ENCODE results near the gene TSC1. TPM values are rescaled to one million over a fixed set of nuclear protein-coding genes. Genes with fewer than 3 reads are reported as not detected.

Gene TSC1
- total RNA-seq, 4 donors from 2014 or later: 48.4 to 206 (median 92.3) TPM

DNA sequence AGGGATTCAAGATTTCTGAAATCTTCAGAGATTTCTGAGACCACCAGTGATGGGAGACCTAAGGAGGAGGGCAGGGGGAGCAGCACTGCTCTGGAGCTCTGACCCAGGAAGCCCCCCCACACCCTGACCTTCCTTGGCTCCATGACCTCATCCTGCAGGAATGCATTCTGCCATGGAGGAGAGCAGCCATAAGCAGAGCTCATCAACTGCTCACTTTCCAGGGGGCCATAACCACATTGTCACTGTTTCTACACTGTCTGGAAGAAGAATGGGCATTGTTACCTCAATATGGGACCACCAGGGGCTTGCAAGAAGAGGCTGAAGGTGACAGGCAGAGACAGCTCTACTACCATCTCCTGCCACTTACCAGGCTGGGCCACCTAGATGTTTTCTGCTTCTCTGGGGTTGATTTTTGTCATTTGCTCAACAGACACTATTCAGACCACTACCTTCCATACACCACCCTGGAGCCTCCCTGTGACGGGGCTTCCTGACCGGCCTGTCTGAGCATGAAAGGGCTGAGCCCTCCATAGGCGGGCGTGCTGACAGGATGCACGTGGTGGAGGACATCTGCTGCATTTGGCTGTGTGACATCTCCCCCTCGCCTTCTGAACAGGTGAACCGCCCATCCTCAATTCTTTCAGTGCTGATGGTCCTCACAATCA lies 2.3 kb upstream of the TSC1 start:
- H3K9me3 ChIP-seq: no peaks in the 10 kb centered on the region

DNA sequence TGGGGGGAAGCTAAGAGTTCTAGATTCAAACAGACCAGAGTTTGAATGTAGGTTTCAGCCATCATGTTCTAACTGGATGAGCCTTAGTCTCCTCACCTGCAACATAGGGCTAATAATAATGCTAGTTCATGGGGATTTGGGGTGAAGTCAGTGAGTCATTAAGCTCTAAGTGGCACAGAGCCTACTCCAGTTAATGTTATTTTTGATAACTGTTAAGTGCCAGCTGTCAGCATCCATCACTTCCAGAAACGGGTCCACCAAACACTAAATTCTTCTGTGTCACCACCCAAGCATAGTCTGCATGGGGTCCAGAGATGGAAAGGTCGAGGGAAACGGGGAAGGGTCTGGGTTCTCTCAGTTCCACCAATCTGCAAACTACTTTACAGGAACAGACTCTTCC lies 1.8 kb upstream of the TSC1 start:
- TF ChIP-seq POLR2A (IDR thresholded peaks at IDR 0.05): no peak
- TF ChIP-seq POLR2AphosphoS5 (IDR thresholded peaks at IDR 0.05): no peak
- no peak for TF ChIP-seq EP300 (IDR thresholded peaks at IDR 0.05; ENCODE audit: low read depth)
- TF ChIP-seq, protein P1, sequence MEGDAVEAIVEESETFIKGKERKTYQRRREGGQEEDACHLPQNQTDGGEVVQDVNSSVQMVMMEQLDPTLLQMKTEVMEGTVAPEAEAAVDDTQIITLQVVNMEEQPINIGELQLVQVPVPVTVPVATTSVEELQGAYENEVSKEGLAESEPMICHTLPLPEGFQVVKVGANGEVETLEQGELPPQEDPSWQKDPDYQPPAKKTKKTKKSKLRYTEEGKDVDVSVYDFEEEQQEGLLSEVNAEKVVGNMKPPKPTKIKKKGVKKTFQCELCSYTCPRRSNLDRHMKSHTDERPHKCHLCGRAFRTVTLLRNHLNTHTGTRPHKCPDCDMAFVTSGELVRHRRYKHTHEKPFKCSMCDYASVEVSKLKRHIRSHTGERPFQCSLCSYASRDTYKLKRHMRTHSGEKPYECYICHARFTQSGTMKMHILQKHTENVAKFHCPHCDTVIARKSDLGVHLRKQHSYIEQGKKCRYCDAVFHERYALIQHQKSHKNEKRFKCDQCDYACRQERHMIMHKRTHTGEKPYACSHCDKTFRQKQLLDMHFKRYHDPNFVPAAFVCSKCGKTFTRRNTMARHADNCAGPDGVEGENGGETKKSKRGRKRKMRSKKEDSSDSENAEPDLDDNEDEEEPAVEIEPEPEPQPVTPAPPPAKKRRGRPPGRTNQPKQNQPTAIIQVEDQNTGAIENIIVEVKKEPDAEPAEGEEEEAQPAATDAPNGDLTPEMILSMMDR (IDR thresholded peaks at IDR 0.05): no peak
- Histone ChIP-seq H3K4me3 (no peak overlapping the region), H3K27me3 (no peaks in the 10 kb centered on the region), H3K36me3 (no peaks in the 10 kb centered on the region), H3K27ac (no peak overlapping the region), H3K4me1 (peaks cover 0 to 27% (median 25%) of the 10 kb centered on the region in 4 donors), H3K9me3 (no peaks in the 10 kb centered on the region)
- no peak for DNase-seq
- 56% methylated on average over 3 of the region's 3 CpGs; no CpG with 5 or more reads in 1 of the 2 donors for WGBS, 2 donors (ENCODE audit: low coverage in 1 of 2)
- intact Hi-C loops (cut with DNase I; ENCODE audit: low total_unique reads) (no loop called here), in situ Hi-C loops (cut with MboI; ENCODE audit: low pct_ligation_motif_present in 1 of 4, low pct_unique_long_range_greater_than_20kb in 1 of 4, low sequenced_read_pairs in 3 of 4) (no loop called here)

More for the DNA sequence above, 2.3 kb upstream of the TSC1 start:
- H3K4me3 ChIP-seq: no peak overlapping the region
- 87% methylated on average over 7 of the region's 7 CpGs; no CpG with 5 or more reads in 1 of the 2 donors for WGBS, 2 donors (ENCODE audit: low coverage in 1 of 2)
- DNase-seq: no peak
- intact Hi-C loops (cut with DNase I; ENCODE audit: low total_unique reads) (no loop called here), in situ Hi-C loops (cut with MboI; ENCODE audit: low pct_ligation_motif_present in 1 of 4, low pct_unique_long_range_greater_than_20kb in 1 of 4, low sequenced_read_pairs in 3 of 4) (no loop called here)
- no peak overlapping the region for H3K27ac ChIP-seq
- H3K36me3 ChIP-seq: no peaks in the 10 kb centered on the region
- peaks cover 0 to 27% (median 25%) of the 10 kb centered on the region in 4 donors for H3K4me1 ChIP-seq
- TF ChIP-seq POLR2AphosphoS5 (IDR thresholded peaks at IDR 0.05) (no peak), EP300 (IDR thresholded peaks at IDR 0.05; ENCODE audit: low read depth) (no peak), POLR2A (IDR thresholded peaks at IDR 0.05) (no peak)
- TF ChIP-seq, protein P1 (IDR thresholded peaks at IDR 0.05): no peak
- no peaks in the 10 kb centered on the region for H3K27me3 ChIP-seq

DNA sequence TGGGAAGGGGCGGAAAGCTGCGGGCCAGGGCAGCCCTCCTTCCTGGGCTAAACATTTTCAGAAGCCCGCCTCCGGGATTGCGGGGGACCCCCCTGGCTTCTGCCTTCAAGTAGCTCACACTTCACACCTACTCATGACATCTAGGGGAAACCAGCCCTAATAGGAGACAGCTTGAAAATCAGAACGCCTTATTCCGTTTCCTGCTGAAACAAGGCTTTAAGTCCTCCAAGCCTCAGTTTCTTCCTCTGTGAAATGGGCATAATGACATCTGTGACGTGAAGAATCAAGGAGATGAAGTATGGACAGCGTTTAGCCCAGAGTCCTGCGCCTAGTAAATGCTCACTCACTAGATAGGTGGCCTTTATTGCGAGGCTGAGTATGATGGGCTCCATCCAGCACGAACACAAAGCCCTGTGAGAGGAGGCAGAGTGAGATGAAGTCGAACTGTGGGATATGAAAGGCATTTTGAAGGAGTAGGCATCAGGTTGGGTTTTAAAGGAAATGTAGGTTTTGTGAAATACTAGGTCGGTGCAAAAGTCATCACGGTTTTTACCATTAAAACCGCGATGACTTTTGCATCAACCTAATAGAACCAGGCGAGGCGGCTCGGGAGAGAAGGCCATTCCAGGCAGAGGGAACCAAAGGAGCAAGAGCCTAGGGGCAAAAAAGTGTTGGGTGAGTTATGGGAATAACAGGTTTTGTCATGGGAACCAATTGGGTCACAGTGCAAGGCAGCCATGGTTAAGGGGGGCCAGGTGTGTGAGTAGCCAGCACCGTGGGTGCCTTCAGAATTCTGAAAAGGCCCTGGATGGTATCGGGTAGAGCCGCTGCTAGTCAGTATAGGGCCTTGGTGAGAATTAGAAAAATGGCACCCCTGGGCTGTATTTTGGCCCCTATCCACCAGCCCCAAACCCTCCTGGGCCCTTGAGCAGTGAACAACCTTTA lies 1.0 kb upstream of the TSC1 start:
- H3K9me3 ChIP-seq: no peaks in the 10 kb centered on the region
- 69 to 90% methylated on average over 11 to 23 of the region's 23 CpGs for WGBS, 2 donors (ENCODE audit: low coverage in 1 of 2)
- DNase-seq: no peak
- in situ Hi-C loops (cut with MboI; ENCODE audit: low pct_ligation_motif_present in 1 of 4, low pct_unique_long_range_greater_than_20kb in 1 of 4, low sequenced_read_pairs in 3 of 4): no loop called here
- intact Hi-C loops (cut with DNase I; ENCODE audit: low total_unique reads): no loop called here
- TF ChIP-seq POLR2AphosphoS5 (IDR thresholded peaks at IDR 0.05): no peak
- no peak for TF ChIP-seq EP300 (IDR thresholded peaks at IDR 0.05; ENCODE audit: low read depth)
- no peak for TF ChIP-seq POLR2A (IDR thresholded peaks at IDR 0.05)
- TF ChIP-seq, protein P1 (IDR thresholded peaks at IDR 0.05): no peak
- no peaks in the 10 kb centered on the region for H3K27me3 ChIP-seq
- peak overlapping the region; percentile 33 to 98 (median 77) for H3K4me3 ChIP-seq
- H3K27ac ChIP-seq: peak overlapping the region; percentile 87 to 95 (median 94)
- H3K36me3 ChIP-seq: no peaks in the 10 kb centered on the region
- H3K4me1 ChIP-seq: peaks cover 0 to 27% (median 25%) of the 10 kb centered on the region in 4 donors

DNA sequence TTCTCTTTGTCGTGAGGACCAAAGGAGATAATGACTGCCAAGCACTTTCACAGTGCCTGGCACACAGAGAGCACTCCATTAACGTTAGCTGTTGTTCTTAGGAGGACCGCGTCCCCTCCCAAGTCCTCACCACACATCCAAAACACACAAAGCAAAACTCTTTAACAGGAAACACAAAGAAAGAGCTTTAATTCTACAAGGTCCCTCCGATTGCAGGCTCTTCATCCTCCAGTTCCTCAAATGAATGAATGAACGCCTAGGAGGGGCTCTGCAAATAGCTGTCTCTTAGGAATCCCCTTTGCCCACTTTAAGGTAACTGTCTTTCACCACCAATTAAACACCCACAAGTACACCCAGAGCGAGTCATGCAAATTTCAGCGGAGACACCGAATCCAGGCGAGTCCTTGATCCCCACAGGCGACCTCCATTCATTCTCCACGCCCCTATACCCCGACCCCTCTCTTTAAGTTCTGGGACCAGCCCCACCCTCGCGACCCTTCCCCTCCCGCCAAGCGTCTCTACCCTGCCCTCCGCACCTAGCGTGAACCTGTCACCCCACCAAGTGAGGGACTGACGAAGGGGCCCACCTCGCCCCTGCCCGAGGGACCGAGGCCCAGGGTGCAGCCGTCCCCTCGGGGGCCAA lies 644 bp downstream of the TSC1 start:
- peak; percentile 12 for DNase-seq
- Histone ChIP-seq H3K4me1 (peaks cover 0 to 27% (median 25%) of the 10 kb centered on the region in 4 donors), H3K9me3 (no peaks in the 10 kb centered on the region), H3K36me3 (no peaks in the 10 kb centered on the region), H3K27me3 (no peaks in the 10 kb centered on the region), H3K4me3 (peak overlapping the region; percentile 75 to 98 (median 88)), H3K27ac (peak overlapping the region; percentile 87 to 95 (median 94))
- in situ Hi-C loops (cut with MboI; ENCODE audit: low pct_ligation_motif_present in 1 of 4, low pct_unique_long_range_greater_than_20kb in 1 of 4, low sequenced_read_pairs in 3 of 4): no loop called here
- 0% methylated on average over 25 of the region's 25 CpGs; no CpG with 5 or more reads in 1 of the 2 donors for WGBS, 2 donors (ENCODE audit: low coverage in 1 of 2)
- intact Hi-C loops (cut with DNase I; ENCODE audit: low total_unique reads): no loop called here
- TF ChIP-seq POLR2A (IDR thresholded peaks at IDR 0.05): no peak
- no peak for TF ChIP-seq POLR2AphosphoS5 (IDR thresholded peaks at IDR 0.05)
- TF ChIP-seq EP300 (IDR thresholded peaks at IDR 0.05; ENCODE audit: low read depth): no peak
- TF ChIP-seq, protein P1 (IDR thresholded peaks at IDR 0.05): no peak

Data from transverse colon (tissue), 4 donors.